ENCODE results near the gene SYNGAP1. TPM values are rescaled to one million over a fixed set of nuclear protein-coding genes. Genes with fewer than 3 reads are reported as not detected.
A peak's percentile ranks its signal among the peaks of the same experiment; 100 is the strongest.

SYNGAP1 gene
- total RNA-seq, 1 experiment from 2014 or later: 18.8 TPM

DNA sequence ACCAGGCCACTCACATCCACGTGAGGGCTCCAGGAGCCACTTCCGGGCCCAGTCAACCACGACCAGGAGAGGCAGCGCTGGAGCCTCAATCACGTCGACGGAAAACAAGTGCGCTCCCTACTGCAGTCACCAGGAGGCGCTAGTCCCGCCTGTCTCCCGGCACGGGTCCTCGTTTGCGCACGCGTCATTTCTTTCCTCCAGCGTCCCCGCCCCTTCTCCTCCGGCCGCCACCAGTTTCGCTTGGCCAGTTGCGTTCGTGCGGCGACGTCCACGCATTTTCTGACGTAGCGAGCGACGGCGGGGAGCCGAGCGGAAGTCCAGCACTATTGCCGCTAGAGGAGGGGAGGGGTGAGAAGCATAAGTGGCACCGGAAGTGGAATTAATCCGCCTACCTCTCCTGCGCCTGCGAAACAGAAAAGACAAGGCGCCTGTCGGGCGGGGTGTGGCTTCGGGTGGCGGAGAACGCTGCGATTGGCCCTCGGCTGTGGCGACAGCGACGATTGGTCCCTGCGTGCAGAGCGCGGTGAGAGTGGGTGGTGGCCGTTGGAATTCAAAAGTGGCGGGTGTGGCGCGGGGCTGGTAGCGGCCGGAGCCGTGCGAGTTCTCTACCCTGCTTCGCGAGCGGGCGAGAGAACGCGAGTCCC, 28.5 kb upstream of the SYNGAP1 start, which contains the start of gene KIFC1:
KIFC1 (plus strand) TSS at position 546 of the 644 bp plus-strand sequence. CDS start 163 bp downstream, outside the sequence.
- no TSS peak for BruUV-seq (replicated peaks)
- TF ChIP-seq, protein P1, sequence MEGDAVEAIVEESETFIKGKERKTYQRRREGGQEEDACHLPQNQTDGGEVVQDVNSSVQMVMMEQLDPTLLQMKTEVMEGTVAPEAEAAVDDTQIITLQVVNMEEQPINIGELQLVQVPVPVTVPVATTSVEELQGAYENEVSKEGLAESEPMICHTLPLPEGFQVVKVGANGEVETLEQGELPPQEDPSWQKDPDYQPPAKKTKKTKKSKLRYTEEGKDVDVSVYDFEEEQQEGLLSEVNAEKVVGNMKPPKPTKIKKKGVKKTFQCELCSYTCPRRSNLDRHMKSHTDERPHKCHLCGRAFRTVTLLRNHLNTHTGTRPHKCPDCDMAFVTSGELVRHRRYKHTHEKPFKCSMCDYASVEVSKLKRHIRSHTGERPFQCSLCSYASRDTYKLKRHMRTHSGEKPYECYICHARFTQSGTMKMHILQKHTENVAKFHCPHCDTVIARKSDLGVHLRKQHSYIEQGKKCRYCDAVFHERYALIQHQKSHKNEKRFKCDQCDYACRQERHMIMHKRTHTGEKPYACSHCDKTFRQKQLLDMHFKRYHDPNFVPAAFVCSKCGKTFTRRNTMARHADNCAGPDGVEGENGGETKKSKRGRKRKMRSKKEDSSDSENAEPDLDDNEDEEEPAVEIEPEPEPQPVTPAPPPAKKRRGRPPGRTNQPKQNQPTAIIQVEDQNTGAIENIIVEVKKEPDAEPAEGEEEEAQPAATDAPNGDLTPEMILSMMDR (IDR thresholded peaks at IDR 0.05; ENCODE audit: unreplicated experiment): peak; percentile 97
- Mint-ChIP-seq H3K27ac (ENCODE audit: unreplicated experiment) (peak within 1 kb of the TSS; percentile 96), H3K4me3 (ENCODE audit: low read depth, unreplicated experiment) (peak within 1 kb of the TSS; percentile 86), H3K4me1 (ENCODE audit: low read depth, unreplicated experiment) (peaks cover 41% of the 10 kb centered on the region), H3K36me3 (ENCODE audit: insufficient read depth, unreplicated experiment) (peaks cover 48% of the 10 kb centered on the region), H3K27me3 (ENCODE audit: unreplicated experiment) (no peaks in the 10 kb centered on the region), H3K9me3 (ENCODE audit: low read depth, unreplicated experiment) (no peaks in the 10 kb centered on the region)
- CTCF ChIA-PET: interaction anchor here (0.6 to 0.9 kb wide), 3 partner anchors 16 to 91 kb away, joined by 3 to 7 read pairs (median 3); no protein-coding TSS in a partner anchor
- intact Hi-C loops (cut with micrococcal nuclease; ENCODE audit: unreplicated experiment): loop anchor here (5.0 kb wide), 2 partner anchors 36 to 74 kb away; partner anchors contain the start of gene ZBTB22
- DNase-seq: peak; percentile 100

DNA sequence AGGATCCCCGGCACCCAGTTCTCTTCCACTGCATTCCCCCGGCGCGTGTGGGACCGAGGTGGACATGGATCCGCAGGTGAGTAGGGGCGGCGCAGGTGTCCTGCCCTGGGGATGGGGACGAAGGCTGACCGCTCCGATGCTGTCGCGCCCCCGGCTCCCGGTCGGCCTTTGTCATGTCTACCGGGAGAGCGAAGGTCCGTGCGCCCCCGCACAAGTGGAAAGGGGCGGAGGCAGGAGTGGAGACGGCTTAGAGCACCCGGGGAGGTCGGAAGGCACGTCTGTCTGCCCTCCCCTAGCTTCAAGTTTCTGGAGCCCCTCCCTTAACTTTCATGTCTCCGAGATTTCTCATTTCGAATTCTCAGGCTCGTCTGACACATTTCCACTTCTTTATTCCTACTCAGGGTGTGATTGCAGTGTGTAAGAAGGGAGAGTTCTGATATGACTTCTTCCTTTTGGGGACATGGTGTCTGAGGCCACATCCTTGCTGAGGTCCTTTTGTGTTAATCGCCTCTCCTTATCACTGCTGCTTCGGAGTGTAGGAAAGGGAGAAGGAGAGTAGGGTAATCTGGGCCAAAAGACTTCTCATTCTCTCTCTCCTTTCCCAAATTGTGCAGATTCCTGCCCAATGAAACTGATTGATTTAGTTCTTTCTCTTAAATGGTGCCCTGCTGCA, 27.8 kb upstream of the SYNGAP1 start:
- H3K27me3 Mint-ChIP-seq (ENCODE audit: unreplicated experiment): no peaks in the 10 kb centered on the region
- peaks cover 52% of the 10 kb centered on the region for H3K36me3 Mint-ChIP-seq (ENCODE audit: insufficient read depth, unreplicated experiment)
- CTCF ChIA-PET: interaction anchor here (0.5 to 0.6 kb wide), 2 partner anchors 34 to 92 kb away, joined by 3 to 5 read pairs; no protein-coding TSS in a partner anchor
- H3K27ac Mint-ChIP-seq (ENCODE audit: unreplicated experiment): peak overlapping the region; percentile 96
- BruUV-seq (replicated peaks): TSS peak; percentile 73
- TF ChIP-seq, protein P1 (IDR thresholded peaks at IDR 0.05; ENCODE audit: unreplicated experiment): no peak
- no peaks in the 10 kb centered on the region for H3K9me3 Mint-ChIP-seq (ENCODE audit: low read depth, unreplicated experiment)
- intact Hi-C loops (cut with micrococcal nuclease; ENCODE audit: unreplicated experiment): loop anchor here (5.0 kb wide), 2 partner anchors 35 to 75 kb away; partner anchors contain the start of gene ZBTB22
- H3K4me3 Mint-ChIP-seq (ENCODE audit: low read depth, unreplicated experiment): peak overlapping the region; percentile 86
- no peak for DNase-seq
- peaks cover 41% of the 10 kb centered on the region for H3K4me1 Mint-ChIP-seq (ENCODE audit: low read depth, unreplicated experiment)

DNA sequence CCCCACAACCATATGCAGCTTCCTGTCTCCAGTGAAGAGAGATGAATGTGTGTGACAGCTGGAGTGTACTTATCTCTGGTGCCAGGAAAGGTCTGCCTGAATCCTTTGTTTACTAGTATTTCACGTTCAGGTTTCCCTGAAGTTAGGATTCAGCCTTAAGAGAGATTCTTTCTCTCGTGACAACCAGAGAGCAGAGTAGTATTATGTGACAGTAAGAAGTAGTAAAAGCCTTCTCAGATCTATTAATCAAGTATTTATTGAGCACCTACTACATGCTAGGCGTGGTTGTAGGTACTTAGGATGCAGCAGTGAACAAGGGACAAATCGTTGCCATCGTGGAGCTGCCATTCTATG, 27.3 kb upstream of the SYNGAP1 start:
- intact Hi-C loops (cut with micrococcal nuclease; ENCODE audit: unreplicated experiment): loop anchor here (5.0 kb wide), 2 partner anchors 35 to 75 kb away; partner anchors contain the start of gene ZBTB22
- CTCF ChIA-PET: interaction anchor here (0.5 to 0.6 kb wide), 2 partner anchors 34 to 206 kb away, joined by 5 read pairs; no protein-coding TSS in a partner anchor
- DNase-seq: no peak
- no peaks in the 10 kb centered on the region for H3K9me3 Mint-ChIP-seq (ENCODE audit: low read depth, unreplicated experiment)
- TF ChIP-seq, protein P1 (IDR thresholded peaks at IDR 0.05; ENCODE audit: unreplicated experiment): no peak
- H3K27me3 Mint-ChIP-seq (ENCODE audit: unreplicated experiment): no peaks in the 10 kb centered on the region
- H3K27ac Mint-ChIP-seq (ENCODE audit: unreplicated experiment): peak overlapping the region; percentile 96
- peak overlapping the region; percentile 86 for H3K4me3 Mint-ChIP-seq (ENCODE audit: low read depth, unreplicated experiment)
- peaks cover 41% of the 10 kb centered on the region for H3K4me1 Mint-ChIP-seq (ENCODE audit: low read depth, unreplicated experiment)
- peaks cover 57% of the 10 kb centered on the region for H3K36me3 Mint-ChIP-seq (ENCODE audit: insufficient read depth, unreplicated experiment)
- no TSS peak for BruUV-seq (replicated peaks)

DNA sequence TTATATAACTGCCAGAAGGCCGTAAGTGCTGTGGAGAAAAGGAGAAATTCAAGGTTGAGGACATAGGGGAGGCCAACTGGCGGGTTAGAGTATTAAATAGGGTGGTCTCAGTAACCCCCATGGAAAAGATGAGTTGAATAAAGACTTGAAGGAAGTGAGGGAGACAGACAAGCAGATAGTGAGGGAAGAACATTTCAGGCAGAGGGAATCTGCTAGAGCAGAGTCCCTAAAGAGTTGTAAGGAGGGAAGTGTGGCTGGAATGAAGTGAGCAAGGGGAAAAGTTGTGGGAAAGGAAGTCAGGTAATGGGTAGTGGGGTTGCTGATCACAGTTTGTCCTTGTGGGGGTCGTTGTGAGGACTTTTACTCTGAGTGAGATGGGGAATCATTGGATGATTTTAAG, 26.9 kb upstream of the SYNGAP1 start:
- TF ChIP-seq, protein P1 (IDR thresholded peaks at IDR 0.05; ENCODE audit: unreplicated experiment): no peak
- CTCF ChIA-PET: interaction anchor here (0.5 to 0.6 kb wide), 2 partner anchors 33 to 206 kb away, joined by 5 read pairs; no protein-coding TSS in a partner anchor
- Mint-ChIP-seq H3K36me3 (ENCODE audit: insufficient read depth, unreplicated experiment) (peaks cover 61% of the 10 kb centered on the region), H3K4me3 (ENCODE audit: low read depth, unreplicated experiment) (peak overlapping the region; percentile 86), H3K9me3 (ENCODE audit: low read depth, unreplicated experiment) (no peaks in the 10 kb centered on the region), H3K27ac (ENCODE audit: unreplicated experiment) (peak overlapping the region; percentile 96), H3K4me1 (ENCODE audit: low read depth, unreplicated experiment) (peaks cover 41% of the 10 kb centered on the region), H3K27me3 (ENCODE audit: unreplicated experiment) (no peaks in the 10 kb centered on the region)
- no peak for DNase-seq
- intact Hi-C loops (cut with micrococcal nuclease; ENCODE audit: unreplicated experiment): loop anchor here (5.0 kb wide), 2 partner anchors 34 to 76 kb away; partner anchors contain the start of gene ZBTB22
- no TSS peak for BruUV-seq (replicated peaks)
